HG02798 (cell line): ENCODE results near the gene ARHGAP42.

Experiments used
- ATAC-seq: cut with Tn5 transposase; IDR thresholded peaks from one replicate; pipeline ENCODE4 v1.9.1; 2021; ENCODE audit warnings: mild to moderate bottlenecking; ENCODE audit not compliant: unreplicated experiment, poor library complexity

Gene ARHGAP42

DNA sequence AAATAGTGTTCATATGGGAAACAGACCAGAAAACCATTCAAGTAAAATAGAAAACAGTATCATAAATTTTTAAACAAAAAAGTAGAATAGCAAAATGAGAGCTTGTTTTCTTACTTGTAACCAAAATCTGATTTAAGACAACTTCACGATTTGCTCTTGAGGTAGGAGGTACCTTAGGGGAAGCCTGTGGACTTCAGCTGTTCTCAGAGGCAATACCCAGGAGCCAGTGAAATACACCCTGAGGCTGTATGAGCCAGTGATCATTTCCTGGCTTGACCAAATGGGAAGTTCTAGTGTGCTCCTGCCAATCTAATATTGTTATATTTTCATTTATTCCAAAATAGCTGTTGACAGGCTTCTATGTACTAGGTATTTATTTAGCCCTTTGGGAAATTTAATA lies 104.8 kb downstream of the ARHGAP42 start:
- no peak for ATAC-seq

DNA sequence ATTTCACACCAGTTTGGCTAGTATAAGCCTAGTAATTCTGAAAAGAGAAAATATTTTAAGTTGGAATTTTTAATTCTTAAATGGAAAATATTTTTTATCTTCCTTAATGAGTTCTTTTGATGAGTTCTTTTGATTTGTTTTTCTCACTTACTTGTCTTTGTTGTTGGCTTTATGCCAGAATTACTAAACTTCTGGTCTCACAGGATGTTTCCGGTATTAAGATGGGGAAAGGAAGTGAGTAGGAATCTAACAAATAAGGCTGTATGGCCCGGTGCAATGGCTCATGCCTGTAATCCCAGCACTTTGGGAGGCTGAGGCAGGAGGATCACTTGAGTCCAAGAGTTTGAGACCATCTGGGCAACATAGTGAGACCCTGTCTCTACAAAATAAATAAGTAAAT lies 106.4 kb downstream of the ARHGAP42 start:
- ATAC-seq, result no peak

DNA sequence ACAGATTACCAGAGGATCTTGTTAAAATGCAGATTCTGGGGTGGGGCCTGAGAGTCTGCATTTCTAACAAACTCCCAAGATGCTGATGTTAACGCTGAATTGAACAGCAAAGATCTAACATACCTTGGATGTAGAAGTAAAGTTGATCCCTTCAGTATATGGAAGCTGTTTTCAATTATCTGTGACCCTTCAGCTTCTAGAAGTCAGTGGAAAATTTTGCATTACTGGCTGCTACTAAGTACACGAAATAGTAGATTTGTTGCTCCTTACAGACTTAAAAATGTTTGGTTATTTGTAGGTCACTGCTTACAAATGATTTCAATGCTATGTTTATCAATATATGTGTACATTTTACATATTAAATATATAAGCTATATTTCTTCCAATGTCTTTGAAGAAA lies 107.4 kb downstream of the ARHGAP42 start:
- ATAC-seq, result no peak

DNA sequence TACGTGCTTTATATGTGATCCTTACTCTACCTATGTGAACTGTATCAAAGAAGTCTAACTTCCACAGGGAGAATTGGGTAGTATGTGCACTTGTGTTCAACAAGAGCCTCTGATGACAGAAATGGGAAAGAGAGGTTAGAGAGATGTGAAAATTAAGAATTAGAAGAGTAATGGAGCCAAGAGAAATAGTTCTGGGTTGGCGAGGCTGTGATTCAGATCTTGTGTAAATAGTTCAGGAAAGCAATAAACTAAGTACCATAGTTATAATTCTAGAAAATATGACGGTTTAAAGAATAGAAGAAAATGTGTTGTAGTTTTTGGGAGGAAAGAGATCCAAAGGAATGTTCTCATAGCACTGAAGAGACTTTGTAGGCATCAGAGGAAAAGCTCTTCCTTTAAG lies 112.4 kb downstream of the ARHGAP42 start:
- no peak for ATAC-seq

DNA sequence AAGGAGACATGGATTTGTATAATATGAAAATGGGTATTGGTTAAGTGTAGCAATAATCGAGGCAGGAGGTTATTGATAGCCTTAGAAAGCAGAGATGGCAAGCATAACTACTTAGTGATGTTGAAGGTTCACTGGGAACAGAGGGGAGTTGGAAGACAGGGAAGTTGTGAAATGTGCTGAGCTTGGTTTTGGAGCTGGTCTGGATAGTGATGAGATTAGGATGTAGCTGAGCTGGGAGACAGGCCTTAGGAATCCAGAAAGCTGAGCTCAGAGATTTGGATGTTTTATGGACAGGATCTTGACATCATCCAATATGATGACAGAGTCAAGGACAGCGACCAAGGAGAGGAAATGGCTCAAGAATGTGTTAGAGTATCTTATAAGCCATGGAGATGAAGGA lies 113.1 kb downstream of the ARHGAP42 start:
- ATAC-seq, result no peak

DNA sequence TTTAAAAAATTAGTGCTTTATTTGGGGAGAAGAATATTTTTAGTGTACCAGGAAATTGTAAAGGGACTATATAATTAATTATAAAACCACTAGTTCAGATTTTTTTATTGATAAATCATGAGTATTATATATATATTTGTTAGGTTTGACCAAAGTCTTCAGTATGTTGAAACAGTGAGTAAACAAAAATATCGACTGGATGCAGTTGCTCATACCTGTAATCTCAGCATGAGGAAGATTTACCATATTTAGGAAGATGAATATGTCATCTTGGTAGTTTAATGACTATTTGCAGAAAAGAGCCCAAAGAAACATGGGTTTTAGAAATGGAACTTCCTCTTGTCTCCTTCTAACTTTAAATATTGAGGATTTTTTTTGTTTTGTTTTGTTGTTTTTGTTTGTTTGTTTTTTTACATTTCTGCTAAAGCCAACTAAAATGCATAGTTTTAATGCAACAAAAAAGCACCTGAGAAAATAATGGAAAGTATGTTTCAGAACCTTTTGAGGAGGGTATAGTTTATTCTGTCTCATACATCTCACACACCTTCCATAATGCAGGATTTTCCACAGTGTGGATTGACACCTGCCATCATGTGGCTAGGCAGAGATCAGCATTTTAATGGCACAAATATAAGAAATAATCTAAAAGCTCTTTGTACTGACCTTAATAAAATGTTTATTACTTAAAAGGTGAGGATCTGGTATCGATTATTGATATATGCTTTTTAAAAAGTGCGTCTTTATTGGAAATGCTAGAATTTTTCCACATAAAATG lies 114.3 kb downstream of the ARHGAP42 start:
- ATAC-seq, result no peak

DNA sequence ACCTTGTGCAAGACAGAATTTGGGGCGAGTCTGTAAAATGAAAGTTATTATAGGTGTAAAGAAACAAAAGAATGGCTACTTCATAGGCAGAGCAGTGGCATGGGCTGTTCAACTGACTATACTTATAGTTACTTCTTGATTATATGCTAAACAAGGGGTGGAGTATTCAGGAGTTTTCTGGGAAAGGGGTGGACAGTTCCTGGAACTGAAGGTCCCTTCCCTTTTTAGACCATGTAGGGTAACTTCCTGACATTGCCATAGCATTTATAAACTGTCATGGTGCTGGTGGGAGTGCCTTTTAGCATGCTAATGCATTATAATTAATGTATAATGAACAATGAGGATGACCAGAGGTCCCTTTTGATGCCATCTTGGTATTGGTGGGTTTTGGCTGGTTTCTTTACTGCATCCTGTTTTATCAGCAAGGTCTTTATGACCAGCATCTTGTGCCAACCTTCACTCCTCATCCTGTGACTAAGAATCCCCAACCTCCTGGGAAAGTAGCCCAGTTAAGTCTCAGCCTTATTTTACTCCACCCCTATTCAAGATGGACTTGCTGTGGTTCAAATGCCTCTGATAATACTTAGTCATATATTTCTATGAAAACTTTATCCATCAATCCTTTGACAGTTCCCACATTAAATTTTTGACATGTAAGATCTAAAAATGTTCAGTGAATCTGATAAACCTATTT lies 118.6 kb downstream of the ARHGAP42 start:
- ATAC-seq, result no peak

DNA sequence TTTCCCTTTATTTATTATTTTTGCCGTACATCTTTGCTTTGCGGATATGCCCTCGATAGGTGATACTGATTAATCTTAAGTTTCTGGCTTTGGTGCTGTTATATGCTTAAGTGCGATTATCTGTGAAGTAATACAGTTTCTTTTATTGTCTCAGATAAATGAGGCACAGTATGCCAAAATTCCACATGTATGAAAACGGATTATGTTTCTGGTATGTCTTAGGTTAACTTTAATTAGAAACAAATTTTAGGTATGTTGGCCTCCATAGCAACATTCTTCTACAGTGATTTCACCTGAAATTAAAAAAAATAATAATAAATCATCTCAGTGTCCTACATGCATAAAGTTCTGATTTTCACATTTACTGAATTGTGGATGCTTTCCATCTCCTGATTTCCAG lies 119.2 kb downstream of the ARHGAP42 start:
- ATAC-seq, result no peak

DNA sequence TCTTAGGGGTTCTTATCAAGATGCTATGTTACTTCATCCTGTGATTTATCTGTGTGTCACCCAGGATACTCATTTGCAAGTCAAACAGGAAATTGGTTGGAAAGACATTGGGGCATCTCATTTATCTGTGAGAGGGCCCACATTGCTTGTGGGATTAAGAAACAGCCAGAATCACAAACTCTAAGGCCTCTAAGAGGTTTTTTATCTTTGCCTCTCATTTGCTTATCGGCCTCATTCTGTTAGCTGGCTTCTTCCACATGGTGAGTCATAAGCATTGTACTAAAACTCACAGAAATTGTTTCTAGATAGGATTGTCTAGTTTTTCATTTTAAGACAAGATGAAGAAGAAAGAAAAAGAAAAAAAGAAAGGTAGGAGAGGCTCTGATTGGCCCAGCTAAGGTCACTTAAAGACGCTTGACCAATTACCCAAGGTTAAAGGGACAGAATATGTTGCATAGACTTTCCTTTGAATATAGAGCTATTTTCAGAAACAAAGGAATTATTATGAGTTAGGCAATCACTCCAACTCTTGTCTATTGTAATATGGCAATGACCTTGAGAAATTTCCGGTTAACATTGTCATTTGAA lies 121.9 kb downstream of the ARHGAP42 start:
- ATAC-seq, result no peak

DNA sequence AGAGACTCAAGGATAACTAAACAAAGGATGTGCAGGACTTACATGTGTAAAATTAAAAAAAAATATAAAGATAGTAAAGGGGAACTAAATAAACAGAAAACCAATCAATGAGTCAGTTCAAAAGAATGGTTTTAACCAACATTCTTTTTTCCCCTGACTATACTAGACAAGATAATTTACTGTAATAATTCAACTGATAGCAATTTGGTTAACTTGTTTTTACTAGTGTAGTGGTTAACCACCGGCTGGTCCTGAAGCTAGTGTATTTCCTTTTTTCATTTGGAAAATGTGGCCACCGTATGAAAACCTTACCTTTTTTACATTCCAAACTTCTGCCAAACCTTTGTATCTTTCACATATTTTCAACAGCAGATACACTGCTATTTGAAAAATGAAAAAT lies 123.1 kb downstream of the ARHGAP42 start:
- ATAC-seq, result no peak

DNA sequence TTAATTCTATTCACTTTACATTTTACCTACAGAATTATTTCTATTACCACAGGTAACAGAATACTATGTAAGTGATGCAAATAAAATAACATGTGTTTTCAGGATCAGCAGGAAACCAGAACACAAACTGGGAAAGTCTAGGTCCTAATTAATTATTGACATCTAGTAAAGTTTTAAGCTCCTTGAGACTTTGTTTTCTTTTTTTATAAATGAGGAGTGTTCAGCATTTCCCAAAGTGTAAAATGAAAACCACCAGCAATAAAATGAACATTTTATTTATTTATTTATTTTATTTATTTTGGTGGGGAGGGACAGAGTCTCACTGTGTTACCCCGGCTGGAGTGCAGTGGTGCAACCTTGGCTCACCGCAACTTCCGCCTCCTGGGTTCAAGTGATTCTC lies 123.6 kb downstream of the ARHGAP42 start:
- ATAC-seq, result no peak

DNA sequence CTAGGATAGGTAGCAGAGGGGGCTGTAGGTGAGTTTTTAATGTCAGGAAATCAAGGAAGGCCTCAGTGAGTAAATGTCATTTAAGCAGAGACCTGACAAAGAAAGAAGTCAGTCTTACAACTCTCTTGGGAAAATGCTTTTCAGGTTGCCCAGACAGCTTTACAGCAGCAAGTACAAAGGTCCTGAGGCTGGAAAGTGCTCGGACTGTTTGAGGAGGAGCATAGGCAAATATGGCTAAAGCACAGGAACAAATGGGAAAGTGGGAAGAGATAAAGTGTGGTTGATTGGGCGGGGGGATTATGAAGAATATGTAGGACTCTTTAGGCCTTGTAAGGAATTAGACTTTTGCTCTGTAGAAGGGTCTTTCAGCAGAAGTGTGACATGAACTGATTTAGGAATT lies 125.4 kb downstream of the ARHGAP42 start:
- ATAC-seq, result no peak

DNA sequence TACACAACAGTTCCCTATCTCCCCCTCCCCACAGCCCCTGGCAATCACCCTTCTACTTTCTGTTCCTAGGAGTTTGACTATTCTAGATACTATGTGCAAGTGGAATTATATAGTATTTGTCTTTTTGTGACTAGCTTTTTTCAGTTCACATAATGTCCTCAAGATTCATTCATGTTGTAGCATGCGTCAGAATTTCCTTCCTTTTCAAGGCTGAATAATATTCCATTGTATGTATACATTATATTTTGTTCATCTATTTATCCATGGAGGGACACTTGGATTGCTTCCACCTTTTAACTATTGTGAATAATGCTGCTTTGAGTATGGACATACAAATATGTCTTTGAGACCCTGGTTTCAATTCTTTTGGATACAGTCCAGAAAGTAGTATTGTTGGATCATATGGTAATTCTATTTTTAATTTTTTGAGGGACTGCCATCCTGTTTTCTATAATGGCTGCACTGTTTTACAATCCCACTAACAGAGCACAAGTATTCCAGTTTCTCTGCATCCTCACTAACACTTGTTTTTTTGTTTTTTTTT lies 128.8 kb downstream of the ARHGAP42 start:
- ATAC-seq, result no peak

DNA sequence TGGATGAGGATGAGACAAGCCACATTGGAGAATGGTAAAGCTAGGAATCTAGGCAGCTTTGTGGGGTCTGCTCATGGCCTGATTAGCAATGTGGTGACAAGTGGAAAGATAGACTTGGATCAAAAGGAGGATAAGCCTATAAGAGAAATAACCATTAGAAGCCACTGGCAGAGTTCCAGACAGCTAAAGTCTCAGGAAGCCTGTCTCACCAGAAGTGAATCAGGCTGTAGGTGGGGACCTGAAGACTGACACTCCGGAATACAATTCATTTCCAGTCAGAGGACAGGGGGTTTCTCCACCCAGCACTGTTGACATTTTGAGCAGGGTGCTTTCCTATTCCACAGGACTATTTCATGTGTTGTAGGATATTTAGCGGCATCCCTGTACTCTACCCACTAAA lies 129.7 kb downstream of the ARHGAP42 start:
- ATAC-seq, result no peak

DNA sequence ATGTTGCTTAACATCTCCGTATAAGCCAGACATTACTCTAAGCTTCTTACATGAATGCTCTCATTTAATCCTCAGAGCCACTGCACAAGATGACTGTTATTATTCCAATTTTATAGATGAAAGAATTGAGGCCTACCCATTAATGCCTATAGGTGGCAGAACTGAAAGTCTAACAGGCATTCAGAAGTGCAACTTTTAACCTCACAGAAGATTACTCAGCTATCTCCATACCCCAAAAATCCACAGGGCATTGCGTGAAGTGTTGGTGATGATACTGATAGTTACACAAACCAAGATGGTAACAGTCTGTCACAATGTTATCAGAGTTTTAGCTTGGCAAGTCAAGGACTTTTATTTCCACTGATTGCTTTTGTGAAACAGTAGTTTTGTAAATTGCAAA lies 130.5 kb downstream of the ARHGAP42 start:
- no peak for ATAC-seq

DNA sequence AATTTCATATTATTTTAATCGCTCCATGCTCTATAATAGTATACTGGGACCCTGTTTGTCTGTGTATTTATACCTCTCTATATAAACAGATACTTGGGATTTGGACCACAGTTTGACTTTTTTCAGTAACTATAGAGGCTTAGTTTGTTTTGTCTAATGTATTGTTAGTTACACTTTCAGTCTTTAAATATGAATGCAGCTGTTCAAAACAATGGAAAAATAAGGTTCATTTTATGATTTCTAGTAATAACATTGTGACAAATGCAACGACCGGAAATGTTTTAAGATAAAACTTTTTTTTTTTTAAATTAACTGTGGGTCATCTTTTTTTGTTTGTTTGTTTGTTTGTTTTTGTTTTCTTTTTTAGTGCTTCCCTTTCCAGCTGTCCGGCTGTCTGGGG lies 133.5 kb downstream of the ARHGAP42 start:
- ATAC-seq, result no peak

DNA sequence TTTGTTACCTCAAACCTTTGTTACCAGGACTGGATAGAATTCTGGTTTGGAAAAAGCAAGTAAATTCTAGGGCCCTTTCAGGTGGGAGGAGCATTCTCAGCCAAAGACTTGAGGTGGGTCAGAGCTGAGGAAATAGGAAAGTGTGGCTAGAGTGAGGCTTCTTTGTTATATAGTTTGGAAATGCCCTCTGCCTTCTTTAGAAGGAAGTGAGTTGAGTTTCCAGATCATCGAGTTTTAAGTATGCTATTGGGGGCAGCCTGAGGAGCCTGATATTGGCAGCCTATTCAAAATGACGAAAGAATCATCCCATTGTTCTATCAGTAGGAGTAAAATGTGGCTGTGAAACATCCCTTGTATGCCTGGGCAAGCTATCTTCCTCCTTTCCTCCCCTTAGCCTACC lies 134.1 kb downstream of the ARHGAP42 start:
- no peak for ATAC-seq

DNA sequence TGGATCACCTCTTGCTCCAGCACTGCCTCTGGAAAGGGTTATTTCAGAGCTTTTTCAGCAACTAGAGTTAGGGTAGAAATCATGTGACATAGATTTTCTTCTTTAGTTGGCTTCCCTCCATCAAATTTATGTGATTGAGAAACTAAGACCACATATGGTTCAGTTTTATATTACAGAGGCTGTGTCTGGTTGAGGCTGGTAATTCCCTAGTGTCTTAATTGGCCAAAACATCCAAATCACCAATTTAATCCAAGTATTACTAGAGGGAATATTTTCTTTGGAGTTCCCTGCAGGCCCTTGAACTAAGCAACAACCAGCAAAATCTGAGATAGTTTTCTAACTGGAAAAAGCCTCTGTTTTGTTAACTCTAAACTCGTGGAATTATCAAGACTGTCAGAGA lies 136.3 kb downstream of the ARHGAP42 start:
- ATAC-seq, result no peak

DNA sequence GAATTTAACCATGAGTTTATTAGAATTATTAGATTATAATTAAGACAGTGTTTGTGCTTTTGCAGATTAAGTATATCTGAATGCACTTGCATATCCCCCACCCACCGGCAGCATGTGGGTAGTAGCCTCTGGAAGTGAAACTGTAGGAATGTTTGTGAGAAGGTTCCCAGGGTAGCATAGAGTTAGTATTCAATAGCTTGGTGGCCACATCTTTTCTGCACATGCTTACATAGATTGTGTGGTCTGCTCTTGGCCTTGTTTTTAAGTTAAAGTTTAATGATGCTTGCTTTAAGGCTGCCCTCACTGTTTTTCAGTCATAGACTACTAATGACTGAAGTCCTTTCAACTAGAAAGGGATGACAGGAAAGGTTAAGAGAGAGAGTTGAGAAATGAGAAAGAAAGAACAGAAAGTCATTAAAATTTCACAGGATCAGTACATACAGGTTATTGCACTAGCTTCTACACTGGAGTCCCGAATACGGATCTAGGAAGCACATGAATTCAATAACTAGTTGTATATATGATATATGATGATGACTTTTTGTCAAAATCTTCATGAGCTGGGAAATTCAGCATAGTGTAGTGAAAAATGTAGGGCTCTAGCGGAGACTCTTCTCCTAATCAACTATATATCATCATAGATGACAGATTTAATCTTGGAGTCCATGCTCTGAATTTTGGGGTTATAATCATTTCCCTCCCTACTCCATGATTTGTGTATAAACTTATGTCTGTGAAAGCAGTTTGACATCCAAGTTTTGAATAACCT lies 137.1 kb downstream of the ARHGAP42 start:
- ATAC-seq, result no peak

DNA sequence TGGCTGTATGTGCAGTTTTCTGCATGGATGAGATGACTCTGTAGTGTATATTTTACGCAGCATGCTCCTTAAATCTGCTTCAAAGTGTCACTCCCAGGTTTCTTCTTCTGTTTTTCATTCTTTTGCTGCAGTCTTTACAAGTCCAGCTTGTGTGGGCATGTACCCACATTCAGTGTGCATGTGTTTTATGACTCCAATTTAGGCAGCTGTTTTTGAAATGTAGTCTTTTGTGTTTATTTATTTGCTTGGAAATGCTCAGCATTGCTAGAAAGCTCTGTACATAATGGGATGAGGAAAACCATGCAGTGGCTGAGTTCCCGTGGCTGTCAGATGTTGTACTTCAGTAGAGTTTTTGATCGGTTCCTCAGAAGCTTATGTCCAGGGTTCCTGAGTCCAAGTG lies 138.5 kb downstream of the ARHGAP42 start:
- ATAC-seq, result no peak
